ENCODE results near the gene GGA3. TPM values are rescaled to one million over a fixed set of nuclear protein-coding genes. Genes with fewer than 3 reads are reported as not detected.

The GGA3 gene
- total RNA-seq, 1 experiment from 2014 or later: 64.4 TPM

DNA sequence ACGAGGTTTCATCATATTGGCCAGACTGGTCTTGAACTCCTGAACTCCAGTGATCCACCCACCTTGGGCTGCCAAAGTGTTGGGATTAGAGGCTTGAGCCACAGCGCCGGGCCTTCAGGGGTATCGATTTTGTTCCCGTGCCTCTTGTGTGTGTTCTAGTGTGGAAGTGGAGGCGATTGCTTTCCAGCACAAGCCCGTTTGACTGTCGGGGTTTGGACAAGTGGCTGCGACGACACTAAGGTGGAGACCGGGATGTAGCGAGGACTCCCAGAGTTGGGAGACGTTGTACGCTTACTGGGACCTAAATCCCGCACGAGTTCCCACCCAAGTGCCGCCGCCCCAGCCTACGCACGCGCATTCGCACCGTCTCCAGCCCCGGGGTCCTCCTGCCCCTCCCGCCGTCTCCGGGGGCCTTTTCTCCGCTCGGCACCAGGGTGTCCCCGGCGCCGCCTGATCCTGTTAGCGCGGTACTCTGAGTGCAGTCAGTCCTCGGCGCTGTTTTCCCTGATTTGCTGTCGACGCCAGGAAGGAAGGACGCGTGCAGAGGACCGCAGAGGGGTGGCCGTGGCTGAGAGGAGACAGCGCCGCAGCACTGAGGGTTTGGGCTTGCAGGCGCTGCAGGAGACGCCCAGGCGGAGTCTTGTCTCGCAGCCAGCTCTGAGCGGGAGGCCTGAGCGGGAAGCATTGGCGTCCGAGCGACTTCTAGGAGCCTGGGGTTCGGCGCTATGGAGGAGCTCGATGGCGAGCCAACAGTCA lies 56.2 kb downstream of the GGA3 start, which contains the start of gene NUP85:
Gene NUP85, plus strand, starts transcription at position 643 of the 756 bp plus-strand sequence. Its CDS starts 83 bp downstream, at position 726.
- Mint-ChIP-seq H3K4me3 (ENCODE audit: low read depth, unreplicated experiment) (peak within 1 kb of the TSS; percentile 89), H3K27ac (ENCODE audit: unreplicated experiment) (peak within 1 kb of the TSS; percentile 99), H3K4me1 (ENCODE audit: low read depth, unreplicated experiment) (peaks cover 7% of the 10 kb centered on the region), H3K9me3 (ENCODE audit: low read depth, unreplicated experiment) (no peaks in the 10 kb centered on the region), H3K36me3 (ENCODE audit: insufficient read depth, unreplicated experiment) (peaks cover 54% of the 10 kb centered on the region), H3K27me3 (ENCODE audit: unreplicated experiment) (no peaks in the 10 kb centered on the region)
- CTCF ChIA-PET: interaction anchor here (0.6 to 1.1 kb wide), 6 partner anchors 33 to 181 kb away, joined by 3 to 5 read pairs (median 4); no protein-coding TSS in a partner anchor
- no TSS peak for BruUV-seq (replicated peaks)
- intact Hi-C loops (cut with micrococcal nuclease; ENCODE audit: unreplicated experiment): no loop called here
- DNase-seq: peak; percentile 96
- TF ChIP-seq, protein P1, sequence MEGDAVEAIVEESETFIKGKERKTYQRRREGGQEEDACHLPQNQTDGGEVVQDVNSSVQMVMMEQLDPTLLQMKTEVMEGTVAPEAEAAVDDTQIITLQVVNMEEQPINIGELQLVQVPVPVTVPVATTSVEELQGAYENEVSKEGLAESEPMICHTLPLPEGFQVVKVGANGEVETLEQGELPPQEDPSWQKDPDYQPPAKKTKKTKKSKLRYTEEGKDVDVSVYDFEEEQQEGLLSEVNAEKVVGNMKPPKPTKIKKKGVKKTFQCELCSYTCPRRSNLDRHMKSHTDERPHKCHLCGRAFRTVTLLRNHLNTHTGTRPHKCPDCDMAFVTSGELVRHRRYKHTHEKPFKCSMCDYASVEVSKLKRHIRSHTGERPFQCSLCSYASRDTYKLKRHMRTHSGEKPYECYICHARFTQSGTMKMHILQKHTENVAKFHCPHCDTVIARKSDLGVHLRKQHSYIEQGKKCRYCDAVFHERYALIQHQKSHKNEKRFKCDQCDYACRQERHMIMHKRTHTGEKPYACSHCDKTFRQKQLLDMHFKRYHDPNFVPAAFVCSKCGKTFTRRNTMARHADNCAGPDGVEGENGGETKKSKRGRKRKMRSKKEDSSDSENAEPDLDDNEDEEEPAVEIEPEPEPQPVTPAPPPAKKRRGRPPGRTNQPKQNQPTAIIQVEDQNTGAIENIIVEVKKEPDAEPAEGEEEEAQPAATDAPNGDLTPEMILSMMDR (IDR thresholded peaks at IDR 0.05; ENCODE audit: unreplicated experiment): no peak

DNA sequence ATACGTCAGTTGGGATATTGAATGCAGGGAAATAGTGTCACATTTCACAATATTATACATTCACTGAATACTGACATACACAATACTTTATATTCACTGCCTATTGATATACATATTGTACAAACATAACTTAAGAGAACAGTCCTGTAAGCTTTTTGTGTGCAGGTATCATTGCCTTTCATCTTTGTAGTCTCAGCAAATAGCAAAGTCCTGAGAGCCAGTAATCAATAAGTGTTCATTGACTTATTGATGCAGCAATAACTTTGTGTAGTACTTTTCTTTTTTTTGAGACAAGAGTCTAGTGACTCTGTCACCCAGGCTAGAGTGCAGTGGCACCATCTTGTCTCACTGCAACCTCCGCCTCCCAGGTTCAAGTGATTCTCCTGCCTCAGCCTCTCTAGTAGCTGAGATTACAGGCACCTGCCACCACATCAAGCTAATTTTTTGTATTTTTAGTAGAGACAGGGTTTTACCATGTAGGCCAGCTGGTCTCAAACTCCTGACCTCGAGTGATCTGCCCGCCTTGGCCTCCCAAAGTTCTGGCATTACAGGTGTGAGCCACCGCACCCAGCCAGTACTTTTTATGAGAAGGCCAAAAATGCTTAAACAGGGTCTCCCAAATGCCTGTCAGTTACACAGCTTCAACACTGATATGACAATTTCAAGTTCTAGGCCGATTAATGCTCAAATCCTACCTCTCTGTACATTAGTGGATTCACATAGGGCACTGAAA lies 61.4 kb downstream of the GGA3 start:
- Mint-ChIP-seq H3K36me3 (ENCODE audit: insufficient read depth, unreplicated experiment) (peaks cover 14% of the 10 kb centered on the region), H3K27ac (ENCODE audit: unreplicated experiment) (no peak overlapping the region), H3K9me3 (ENCODE audit: low read depth, unreplicated experiment) (no peaks in the 10 kb centered on the region), H3K4me1 (ENCODE audit: low read depth, unreplicated experiment) (peaks cover 7% of the 10 kb centered on the region), H3K4me3 (ENCODE audit: low read depth, unreplicated experiment) (no peak overlapping the region), H3K27me3 (ENCODE audit: unreplicated experiment) (no peaks in the 10 kb centered on the region)
- no TSS peak for BruUV-seq (replicated peaks)
- TF ChIP-seq, protein P1 (IDR thresholded peaks at IDR 0.05; ENCODE audit: unreplicated experiment): no peak
- CTCF ChIA-PET: interaction anchor here (0.7 to 0.8 kb wide), 2 partner anchors 68 to 86 kb away, joined by 3 to 4 read pairs; partner anchors contain the start of gene NT5C
- intact Hi-C loops (cut with micrococcal nuclease; ENCODE audit: unreplicated experiment): no loop called here
- no peak for DNase-seq

DNA sequence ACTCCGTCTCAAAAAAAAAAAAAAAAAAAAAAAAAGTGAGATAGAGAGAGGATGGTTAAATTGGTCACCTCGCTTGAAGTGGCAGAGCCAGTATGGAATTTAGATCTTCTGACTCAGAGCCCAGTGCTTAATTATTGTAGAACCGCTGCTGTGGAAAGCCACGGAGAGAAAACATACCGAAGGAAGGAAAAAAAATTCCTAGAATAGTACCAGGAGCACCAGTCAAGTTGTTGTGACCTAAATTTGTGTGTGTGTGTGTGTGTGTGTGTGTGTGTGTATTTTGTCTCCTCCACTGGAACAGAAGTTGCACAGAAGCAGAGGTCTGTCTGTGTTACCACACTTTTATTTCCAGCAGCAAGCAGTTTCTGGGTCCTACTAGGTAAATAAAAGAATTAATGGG lies 66.5 kb downstream of the GGA3 start:
- H3K36me3 Mint-ChIP-seq (ENCODE audit: insufficient read depth, unreplicated experiment): peaks cover 5% of the 10 kb centered on the region
- no peak overlapping the region for H3K27ac Mint-ChIP-seq (ENCODE audit: unreplicated experiment)
- intact Hi-C loops (cut with micrococcal nuclease; ENCODE audit: unreplicated experiment): no loop called here
- H3K4me3 Mint-ChIP-seq (ENCODE audit: low read depth, unreplicated experiment): no peak overlapping the region
- no TSS peak for BruUV-seq (replicated peaks)
- H3K4me1 Mint-ChIP-seq (ENCODE audit: low read depth, unreplicated experiment): no peaks in the 10 kb centered on the region
- no peak for DNase-seq
- CTCF ChIA-PET: no interaction called here
- TF ChIP-seq, protein P1 (IDR thresholded peaks at IDR 0.05; ENCODE audit: unreplicated experiment): no peak
- H3K27me3 Mint-ChIP-seq (ENCODE audit: unreplicated experiment): no peaks in the 10 kb centered on the region
- no peaks in the 10 kb centered on the region for H3K9me3 Mint-ChIP-seq (ENCODE audit: low read depth, unreplicated experiment)

DNA sequence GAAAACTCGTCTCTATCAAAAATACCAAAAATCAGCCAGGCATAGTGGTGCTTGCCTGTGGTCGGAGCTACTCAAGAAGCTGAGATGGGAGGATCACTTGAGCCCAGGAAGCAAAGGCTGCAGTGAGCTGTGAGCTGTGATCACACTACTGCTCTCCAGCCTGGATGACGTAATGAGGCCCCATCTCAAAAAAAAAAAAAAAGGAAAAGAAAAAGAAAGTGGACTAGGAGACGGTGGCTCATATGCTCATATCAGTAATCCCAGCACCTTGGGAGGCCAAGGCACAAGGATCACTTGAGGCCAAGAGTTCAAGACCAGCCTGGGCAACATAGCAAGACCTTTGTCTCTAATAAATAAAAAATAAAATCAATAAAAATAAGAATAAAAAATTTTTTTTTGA lies 69.8 kb downstream of the GGA3 start:
- H3K4me3 Mint-ChIP-seq (ENCODE audit: low read depth, unreplicated experiment): no peak overlapping the region
- BruUV-seq (replicated peaks): no TSS peak
- no peaks in the 10 kb centered on the region for H3K9me3 Mint-ChIP-seq (ENCODE audit: low read depth, unreplicated experiment)
- H3K27ac Mint-ChIP-seq (ENCODE audit: unreplicated experiment): no peak overlapping the region
- no peak for DNase-seq
- H3K4me1 Mint-ChIP-seq (ENCODE audit: low read depth, unreplicated experiment): peaks cover 9% of the 10 kb centered on the region
- intact Hi-C loops (cut with micrococcal nuclease; ENCODE audit: unreplicated experiment): no loop called here
- TF ChIP-seq, protein P1 (IDR thresholded peaks at IDR 0.05; ENCODE audit: unreplicated experiment): no peak
- H3K36me3 Mint-ChIP-seq (ENCODE audit: insufficient read depth, unreplicated experiment): peaks cover 5% of the 10 kb centered on the region
- no peaks in the 10 kb centered on the region for H3K27me3 Mint-ChIP-seq (ENCODE audit: unreplicated experiment)
- CTCF ChIA-PET: interaction anchor here (0.7 kb wide), 1 partner anchor 29 kb away, joined by 3 read pairs; no protein-coding TSS in a partner anchor
